B cell (primary cell): ENCODE data around the gene ARRB2.

Experiments
- CTCF ChIP-seq: fragments of 200-600 bp; IDR thresholded peaks from one replicate; pipeline ENCODE4 v1.8.0; 2022; ENCODE audit warnings: antibody characterized with exemption, mild to moderate bottlenecking
- EZH2 ChIP-seq: IDR thresholded peaks from 2 replicates; pipeline ENCODE4 v1.6.1; 2012; ENCODE audit warnings: borderline replicate concordance, low read depth, mild to moderate bottlenecking, moderate library complexity, low read length; ENCODE audit not compliant: insufficient read depth, poor library complexity, severe bottlenecking

- TF ChIP-seq CTCF, result no peak
- no peak for TF ChIP-seq EZH2
These were observed 12.3 kb downstream of the ARRB2 start for GRCh38 chr17:4722678-4723240.
